Measurements from ENCODE around the gene TLE3.

GRCh38 chr15:70056091-70056680 is 41.5 kb downstream of the TLE3 start:
- no peak for TF ChIP-seq YY1 (IDR thresholded peaks at IDR 0.05; ENCODE audit: insufficient read depth, insufficient read length)
- no peak for TF ChIP-seq ZNF274 (IDR thresholded peaks at IDR 0.05; ENCODE audit: low read depth, low read length)
